ENCODE results near the gene CHCHD10.

Gene CHCHD10

DNA sequence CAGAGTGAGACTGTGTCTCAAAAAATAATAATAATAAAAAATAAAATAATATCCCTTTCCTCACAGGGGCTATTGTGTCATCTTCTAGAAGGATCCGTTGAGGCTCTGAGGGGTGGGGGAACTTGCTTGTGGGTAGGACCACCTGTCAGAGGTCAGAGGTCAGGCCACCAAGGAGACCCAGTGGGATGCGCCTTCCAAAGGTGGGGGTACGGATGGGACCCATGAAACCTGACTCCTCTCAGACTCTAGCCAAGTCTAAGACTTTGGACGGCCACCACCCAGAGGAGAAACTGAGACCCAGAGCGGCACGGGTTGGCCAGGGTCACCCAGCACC, 4.5 kb upstream of the CHCHD10 start:
- DNase-seq = no peak

DNA sequence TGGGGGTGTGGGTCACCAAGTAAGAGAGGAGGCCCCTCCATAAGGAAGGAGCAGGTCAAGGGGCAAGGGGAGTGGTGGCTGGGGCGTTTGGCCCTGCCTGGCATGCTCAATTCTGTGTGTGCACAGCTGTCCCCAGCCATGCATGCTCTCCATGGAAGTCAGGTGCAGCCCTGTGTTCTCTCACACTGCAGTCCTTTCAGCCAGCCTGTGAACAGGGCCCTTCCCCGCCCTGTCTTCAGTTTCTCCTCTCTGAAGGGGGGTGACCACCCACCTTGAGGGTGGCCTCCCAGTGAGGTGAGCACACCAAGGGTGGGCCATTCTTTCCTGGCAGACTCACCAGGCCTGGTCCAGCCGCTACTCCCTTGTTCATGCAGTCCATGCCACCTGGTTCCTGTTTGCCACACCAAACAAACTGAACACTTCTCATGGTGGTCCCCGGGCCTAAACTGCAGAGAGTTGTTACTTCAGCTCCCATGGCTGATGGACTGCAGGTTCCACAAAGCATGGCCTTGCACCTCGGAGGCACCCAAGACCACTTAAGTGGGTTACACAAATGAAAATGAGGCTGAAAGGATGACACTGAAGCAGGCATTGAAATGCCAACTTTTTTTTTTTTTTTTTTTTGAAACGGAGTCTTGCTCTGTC, 1.7 kb upstream of the CHCHD10 start:
- no peak for DNase-seq

DNA sequence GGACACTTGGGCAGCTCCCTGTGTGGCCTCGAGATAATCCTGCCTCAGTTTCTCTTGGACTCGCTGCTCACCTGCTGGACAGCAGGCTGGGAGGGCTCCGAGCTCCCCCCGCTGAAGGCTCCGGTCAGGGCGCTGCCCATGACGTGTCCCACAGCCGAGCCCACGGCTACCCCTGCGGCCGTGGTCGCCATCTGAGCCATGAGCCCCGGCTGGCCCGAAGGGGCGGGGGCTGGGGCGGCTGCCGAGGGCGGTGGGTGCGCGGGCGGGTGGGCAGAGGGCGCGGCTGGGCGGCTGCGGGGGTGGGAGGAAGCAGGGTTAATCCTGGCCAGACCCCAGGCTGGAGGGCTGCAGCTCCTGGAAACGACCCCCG, 484 bp downstream of the CHCHD10 start:
- no peak for DNase-seq

DNA sequence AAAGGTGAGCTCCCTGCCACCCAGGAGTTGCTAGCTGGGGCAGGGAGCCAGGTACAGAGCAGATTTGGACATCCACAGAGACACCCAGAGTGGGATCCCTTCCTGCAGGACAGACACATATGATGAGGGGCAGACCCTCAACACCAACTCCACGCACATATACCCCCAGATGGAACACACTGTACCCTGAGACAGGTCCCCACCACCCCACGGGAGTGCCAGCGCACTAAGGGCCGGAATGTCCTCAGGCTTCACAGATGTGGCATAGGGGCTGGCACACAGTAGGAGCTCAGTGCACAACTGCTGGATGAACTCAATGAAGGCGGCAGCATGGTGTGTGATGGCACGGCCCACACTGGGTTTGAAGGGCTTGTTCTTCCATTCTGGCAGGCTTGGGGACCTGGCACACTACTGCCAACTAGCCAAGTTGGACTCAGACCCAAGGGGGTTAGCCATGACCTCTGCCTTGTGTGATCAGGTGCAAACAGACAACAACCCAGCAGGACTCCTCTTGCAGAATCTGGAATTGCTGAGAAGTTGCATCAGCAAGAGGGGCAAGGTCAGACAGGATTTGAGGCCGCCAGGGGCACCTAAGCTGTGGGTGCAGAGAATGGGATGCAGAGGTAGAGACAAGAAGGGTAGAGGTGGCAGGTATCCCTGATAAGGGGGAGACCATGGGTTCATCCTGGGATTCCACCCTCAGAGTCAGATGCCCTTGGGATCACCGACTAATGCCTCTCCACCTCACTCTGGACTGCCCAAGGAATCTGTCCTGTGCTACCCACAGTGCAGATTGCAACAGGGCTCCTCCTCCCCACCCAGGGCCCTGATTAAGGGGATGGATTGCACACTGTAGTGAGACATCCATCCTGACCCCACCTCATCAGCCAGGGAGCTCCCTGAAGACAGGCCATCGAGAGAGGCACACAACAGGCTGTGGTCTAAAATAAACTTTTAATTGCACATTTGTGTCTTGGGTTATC, 2.6 kb downstream of the CHCHD10 start:
- DNase-seq = no peak

DNA sequence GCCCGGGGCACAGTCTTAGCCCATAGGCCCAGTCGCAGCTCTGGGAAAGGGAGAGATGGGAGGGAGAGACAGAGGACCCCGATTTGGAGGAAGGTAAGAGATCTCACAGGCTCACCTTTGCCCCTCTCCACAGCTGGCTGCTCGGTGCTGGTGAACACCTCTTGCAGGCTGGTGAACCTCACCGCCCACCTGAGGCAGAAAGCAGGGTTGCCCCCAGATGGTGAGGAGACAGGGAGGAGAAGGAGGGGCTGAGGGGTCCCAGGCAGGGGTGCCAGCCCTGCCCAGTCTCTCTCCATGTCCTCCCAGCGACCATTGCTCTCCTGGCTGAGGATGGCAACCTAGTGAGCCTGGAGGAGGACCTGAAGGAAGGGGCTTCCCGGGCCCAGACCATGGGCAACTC, 3.8 kb downstream of the CHCHD10 start:
- DNase-seq = no peak

DNA sequence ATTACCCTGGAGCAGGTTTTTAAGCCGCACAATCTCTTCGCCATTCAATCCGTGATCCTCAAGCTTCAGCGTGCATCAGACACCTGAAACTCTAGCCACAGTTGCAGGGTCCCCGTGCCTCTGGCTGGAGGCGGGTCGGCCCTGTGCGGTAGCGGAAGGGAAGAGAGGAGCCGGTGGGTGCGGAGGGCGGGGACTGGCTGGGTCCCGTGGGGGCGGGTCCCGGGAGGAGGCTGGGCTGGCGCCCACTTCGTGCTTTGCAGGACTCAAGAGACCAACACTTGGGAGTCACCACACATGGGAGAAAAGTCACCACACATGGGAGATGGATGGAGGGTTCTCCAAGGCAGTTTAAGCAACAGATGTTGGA, 4.2 kb downstream of the CHCHD10 start:
- DNase-seq = no peak

DNA sequence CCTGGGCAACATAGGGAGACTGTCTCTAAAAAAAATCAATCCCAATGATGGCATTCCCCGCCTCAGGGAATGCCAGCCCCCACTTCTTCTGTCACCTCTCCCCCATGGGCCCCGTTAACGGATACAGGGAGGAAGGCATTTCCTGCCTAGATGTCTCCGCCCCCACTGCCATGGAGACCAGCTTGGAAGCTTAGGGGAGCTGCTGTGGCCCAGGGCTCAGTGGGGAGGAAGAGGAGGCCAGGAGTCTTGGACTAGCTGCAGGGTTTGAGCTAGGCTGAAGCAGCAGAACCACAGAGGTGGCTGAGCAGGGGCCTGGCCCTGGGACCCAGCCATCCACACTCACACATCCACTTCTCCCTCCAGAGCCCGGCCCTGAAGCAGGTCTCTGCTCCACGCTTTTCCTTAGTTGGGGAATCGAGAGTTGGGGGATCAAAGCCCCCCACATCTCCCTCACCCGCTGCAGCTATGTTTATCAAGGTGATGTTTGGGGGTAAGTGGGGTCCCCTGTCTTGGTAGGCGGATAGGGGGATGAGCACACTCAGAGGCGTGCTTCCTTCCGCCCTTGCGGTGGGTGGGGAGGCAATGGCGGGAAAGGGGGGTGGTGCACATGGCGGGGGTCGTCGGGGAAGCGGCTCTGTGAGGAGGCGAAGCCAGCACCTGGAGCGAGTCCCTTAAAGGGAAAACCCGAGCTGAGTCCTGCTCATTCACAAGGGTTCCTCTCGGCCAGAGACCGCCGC, 4.8 kb downstream of the CHCHD10 start, which contains the start of gene C22orf15:
Gene C22orf15, plus strand, starts transcription at position 149 of the 737 bp plus-strand sequence. Its CDS starts 317 bp downstream, at position 466.
- no peak for DNase-seq

DNA sequence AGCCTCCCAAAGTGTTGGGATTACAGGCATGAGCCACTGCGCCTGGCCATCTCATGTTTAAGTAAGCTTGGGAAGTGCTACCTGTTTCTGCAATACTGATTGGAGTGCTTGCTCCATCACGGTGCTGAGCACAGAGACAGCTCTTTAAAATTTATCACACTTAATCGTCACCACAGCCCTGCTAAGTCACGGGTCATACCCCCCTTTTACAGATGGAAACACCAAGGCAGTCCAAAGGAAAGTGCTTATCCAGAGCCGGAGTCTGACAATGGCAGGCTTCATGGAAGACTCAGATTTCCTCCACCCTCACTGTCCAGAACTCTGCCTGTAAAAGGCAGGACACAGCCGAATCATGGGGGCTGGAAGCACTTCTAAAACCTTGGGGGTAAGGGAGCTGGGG, 7.7 kb downstream of the CHCHD10 start:
- DNase-seq = no peak

DNA sequence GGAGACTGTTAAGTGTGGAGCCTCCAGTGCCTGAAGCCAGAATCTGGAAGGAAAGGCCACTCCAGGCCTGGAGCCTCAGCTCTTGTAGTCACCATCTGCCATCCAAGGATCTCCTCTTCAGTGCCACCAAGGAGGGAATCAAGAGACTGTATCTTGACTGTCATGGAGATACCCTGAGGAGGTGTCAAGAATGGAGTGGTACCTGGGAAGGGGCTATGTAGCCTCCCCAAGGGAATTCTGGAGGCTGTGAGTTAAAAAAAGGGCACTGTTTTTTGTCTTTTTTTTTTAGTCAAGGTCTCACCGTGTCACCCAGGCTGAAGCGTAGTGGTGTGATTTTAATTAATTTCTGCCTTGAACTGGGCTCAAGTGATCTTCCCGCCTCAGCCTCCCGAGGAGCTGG, 8.2 kb downstream of the CHCHD10 start:
- DNase-seq = no peak

DNA sequence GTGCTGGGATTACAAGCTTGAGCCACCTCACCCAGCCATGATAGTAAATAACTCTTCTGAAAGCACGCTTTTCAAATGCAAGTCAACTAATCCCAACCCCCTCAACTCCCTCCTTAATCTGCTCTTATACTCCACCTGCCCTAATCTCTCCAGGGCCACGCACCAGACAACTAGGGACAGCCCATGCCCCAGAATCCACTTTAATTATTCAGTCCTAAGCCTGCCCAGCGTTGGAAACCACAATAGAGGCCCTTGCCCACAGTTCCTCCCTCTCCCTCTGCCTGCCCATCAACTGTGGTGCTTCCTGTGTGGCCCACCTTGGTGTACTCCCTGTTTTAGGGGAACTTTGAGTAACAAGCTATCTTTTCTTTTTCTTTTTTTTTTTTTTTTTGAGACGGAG, 10.9 kb downstream of the CHCHD10 start:
- no peak for DNase-seq

DNA sequence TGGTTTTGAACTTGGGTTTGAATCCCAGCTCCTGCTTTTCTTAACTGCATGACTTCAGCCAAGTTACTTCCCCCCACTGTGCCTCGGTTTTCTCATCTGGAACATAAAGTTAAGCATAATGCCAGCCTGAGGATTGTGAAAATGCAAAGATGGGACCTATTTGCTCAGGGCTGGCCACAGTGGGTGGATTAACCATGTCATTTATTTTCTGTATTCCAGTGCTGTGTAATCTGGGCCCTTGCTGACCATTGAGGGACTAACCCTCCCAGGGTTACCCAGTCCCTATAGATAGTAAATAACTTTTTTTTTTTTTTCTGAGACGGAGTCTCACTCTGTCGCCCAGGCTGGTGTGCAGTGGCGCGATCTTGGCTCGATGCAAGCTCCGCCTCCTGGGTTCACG, 12.1 kb downstream of the CHCHD10 start:
- DNase-seq = no peak

DNA sequence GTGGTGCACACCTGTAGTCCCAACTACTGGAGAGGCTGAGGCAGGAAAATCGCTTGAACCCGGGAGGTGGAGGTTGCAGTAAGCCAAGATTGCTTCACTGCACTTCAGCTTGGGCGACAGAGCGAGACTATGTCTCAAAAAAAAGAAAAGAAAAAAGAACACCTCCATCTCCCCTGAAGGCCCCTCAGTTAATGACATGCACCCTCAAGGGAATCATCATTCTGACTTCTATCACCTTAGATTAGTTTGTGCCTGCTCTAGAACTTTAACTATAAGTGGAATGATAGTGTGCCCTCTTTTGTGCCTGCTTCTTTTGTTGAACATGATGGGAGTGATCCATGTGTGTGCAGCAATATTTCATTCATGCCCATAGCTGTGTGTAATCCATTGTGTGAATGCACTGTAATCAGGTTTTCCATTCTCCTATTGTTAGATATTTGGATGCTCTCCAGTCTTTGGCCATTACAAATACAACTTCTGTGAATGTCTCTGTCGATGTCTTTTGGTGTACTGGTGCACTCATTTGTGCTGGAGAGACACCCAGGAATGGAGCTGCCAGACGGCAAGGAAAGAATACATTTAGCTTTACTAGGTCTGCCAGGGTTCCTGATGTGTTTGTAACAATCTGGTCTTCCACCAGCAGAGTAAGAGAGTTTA, 12.7 kb downstream of the CHCHD10 start:
- no peak for DNase-seq

DNA sequence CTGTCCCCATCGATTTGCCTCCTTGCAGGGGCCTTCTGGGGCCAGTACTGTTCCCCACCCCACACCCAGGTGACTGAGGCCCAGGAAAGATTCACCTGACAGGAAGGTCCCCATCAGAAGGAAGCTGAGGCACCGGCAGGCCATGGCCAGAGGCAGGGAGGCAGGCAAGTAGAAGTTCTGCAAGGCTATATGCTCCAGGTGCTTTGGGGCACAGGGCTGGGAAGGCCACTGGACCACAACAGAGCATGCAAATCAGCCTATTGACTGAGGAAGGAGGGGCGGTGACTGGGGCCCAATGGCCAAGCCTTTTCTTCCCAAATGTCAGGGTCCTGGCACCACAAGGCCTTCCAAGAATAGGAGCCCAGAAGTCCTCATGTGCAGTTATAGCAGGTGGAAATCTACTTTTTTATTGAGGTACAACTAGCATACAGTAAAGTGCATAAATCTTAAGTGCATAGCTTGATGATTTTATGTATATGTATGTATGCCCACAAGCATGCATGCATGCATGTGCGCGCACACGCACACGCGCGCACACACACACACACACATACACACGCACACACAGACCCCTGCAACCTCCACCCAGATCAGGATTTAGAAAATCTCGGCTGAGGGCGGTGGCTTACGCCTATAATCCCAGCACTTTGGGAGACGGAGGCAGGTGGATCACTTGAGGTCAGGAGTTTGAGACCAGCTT, 13.4 kb downstream of the CHCHD10 start, which contains the start of gene VPREB3:
Gene VPREB3, minus strand, starts transcription at position 206 of the 700 bp plus-strand sequence. Its CDS starts 62 bp downstream, at position 144.
- DNase-seq = no peak

DNA sequence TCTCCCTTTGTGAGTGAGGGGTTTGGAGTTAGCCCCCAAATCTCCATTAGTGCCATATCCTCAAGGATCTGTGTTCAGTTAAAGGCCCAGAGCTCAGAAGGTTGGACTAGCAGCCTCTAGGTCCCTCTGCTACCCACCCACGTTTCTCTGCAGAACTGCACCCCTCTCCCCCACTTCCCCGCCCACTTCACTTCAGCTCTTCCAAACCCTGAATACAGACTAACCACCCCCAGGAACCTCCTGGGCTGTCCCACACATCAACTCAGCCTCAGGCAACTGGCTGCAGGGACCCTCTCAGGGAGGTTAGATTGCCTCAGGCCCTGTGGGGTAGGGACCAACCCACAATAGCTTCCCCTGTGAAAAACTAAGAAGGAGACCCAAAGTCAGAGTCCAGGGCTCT, 14.4 kb downstream of the CHCHD10 start:
- no peak for DNase-seq

DNA sequence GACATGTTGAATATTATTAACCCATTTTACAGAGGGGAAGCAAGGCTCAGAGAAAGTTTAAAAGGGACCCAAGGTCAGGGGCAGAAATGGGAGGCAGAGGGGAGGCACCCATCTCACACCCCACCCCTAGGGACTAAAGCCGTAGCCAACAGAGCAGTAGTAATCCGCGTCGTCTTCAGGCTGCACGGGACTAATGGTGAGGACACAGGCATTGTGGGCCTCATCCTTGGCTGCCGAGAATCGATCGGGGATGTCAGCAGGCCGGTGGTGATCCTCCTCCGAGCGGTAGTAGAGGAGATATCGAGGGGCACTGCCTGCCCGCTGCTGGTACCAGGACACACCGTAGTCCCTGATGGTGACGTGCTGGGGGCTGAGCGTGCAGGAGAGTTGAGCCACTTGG, 15.0 kb downstream of the CHCHD10 start:
- no peak for DNase-seq

DNA sequence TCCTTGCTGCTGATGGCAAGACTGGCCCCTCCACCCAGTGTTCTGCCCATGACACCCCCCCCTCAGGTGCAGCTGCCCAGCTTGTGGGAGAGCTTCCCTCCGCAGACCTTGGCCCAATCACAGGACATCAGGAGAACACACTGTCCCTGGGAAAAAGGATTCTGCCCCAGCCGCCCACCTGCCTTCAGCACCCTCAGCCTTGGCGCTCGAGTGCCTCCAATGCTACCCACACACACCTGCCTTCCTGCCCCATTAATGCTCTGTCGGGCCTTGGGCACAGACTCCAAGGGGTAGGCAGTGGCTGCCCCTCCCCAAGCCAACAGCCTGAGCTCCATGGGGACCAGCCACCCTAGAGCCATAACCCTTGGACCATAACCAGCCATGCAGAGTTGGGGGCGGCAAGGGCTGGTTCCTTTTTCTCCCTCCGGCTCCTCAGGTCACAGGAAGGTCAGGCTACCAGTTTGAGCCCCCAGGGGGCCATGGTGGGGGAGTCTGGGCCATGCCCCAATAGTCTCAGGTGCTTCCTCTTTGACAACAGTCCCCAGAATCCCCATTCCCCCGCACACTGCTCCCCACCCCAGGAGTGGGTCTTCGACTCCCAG, 15.6 kb downstream of the CHCHD10 start:
- no peak for DNase-seq

DNA sequence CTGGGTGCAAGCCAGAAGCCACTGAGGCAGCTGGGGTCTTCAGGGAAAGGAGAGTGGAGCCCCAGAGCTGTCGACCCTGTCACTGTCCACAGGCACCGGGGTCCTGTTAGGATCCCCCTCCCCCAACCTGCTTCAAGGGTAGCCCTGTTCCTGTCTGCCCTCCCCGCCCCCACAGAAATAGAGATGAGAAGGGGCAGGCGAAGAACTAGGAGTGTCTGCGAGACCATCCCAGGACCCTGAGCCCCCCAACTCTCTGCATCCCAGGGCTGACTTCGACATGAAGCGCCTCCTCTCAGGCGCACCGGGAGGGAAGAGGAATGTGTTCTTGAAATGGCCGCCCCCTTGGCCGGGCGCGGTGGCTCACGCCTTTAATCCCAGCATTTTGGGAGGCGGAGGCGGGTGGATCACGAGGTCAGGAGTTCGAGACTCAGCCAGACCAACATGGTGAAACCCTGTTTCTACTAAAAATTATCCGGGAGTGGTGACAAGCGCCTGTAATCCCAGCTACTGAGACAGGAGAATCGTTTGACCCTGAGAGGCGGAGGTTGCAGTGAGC, 16.3 kb downstream of the CHCHD10 start:
- no peak for DNase-seq

DNA sequence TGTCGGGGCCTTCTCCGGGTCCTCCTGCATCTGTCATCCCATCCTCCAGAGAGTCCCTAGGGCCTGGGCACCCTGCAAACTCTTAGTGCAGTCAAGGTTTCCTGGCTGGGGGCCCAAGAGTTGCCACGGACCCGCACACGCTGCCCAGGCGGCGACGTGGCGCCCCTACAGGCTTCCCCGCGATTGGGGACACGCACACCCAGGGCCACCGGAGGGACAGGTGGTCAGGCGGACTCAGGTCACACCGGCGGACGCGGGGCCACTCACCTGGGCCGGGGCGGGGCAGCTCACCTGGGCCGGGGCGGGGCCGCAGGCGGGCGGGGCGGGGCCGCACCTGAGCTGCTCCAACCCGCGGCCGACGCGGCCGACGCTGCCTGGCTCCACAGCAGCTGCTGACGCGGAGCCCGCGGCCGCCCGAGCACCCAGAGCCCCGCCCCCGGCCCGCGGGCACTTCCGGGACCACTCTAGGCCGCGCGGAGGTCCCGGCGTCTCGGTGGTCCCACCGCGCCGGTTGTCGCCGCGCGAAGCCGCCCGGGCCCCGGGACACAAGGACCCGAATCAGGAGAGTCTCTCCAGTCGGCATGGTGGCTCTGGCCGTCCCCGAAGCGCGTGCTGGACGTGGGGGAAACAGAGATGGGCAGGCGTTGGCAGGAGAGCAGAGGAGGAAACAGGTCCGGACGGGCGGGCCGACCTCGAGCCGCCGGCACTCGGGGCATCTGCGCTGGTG, 16.9 kb downstream of the CHCHD10 start, which contains the start of gene ZNF70:
Gene ZNF70, minus strand, starts transcription at position 399 of the 727 bp plus-strand sequence. CDS start 5,972 bp downstream, outside the sequence.
- DNase-seq = peak; percentile 58

DNA sequence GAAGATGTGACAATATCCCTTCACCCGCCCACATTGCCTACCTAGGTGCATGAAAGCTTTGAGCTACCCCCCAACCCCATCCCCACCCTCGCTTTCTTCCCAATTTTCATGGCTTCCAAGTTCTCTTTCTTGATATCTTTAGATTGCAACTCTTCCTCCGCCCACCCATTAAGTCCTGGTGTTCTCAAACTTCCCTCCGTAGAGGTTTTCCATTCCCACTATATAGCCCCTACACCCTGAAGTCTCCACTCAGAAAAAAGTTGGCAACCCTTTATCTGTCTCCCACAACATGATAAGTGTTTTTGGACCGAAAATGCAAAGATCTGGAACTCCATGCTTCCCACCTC, 17.4 kb downstream of the CHCHD10 start:
- DNase-seq = no peak

DNA sequence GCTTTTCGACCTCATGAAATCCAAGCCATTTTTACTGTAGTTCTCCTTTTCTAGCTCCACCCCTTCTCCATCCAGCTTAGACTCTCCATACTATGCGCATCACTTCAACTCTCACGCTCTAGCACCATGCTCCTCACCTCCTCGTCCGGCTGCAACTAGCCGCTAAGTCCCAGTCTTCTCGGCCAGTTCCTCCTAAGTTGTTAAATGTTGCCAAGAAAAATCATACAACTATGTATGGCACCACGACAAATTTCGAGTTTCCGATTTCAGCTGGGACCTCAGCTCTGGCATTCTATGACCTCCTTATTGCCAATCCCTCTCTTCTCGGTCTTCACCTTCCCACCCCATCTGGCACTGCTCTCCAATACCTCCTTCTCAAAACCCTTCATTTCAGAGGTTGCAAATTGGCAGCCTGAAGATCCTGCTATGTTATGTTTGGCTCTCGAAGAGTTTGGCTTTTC, 17.9 kb downstream of the CHCHD10 start:
- peak; percentile 24 for DNase-seq

DNA sequence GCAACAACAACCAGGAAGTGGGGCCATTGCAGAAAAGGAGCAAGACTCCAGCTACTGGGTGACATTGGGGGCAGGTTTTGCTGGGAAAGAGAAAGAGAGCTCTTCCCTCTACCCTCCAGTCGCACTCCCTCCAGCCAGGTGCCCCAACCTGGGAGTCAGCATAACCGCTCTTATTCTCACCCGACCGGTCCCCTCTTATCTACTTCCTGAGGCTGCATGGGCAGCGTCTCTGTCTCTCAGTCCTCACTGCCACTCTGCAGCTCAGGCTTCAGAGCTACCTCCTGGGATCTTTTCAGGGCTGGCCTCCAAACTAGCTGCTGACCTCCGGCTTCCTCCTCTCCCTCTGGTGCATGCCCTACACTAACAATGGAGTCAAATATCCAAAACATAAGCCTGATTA, 22.0 kb downstream of the CHCHD10 start:
- DNase-seq = no peak

Measured in NCI-H2227 treated with DMSO at 0.1 percent for 48 hours (cell line).